Heart right ventricle (tissue), 16 donors: ENCODE data around the gene LTBP2. TPM values are rescaled to one million over a fixed set of nuclear protein-coding genes. Genes with fewer than 3 reads are reported as not detected.
A peak's percentile ranks its signal among the peaks of the same experiment; 100 is the strongest.

Experiments
- ATAC-seq, 8 donors: fragments of 200-7000 bp; cut with Tn5 transposase; one replicate each; pipeline ENCODE4 v1.9.1; 2020; ENCODE audit warnings: mild to moderate bottlenecking in 8 of 8, moderate library complexity in 8 of 8, moderate number of reproducible peaks in 1 of 8
- DNase-seq, 2 donors: peaks; one replicate each; pipeline ENCODE4 v3.0.0-alpha.2; 2020
- H3K27ac ChIP-seq, 10 donors: fragments of 200-600 bp; sonication (generic) in 2 of 10; one replicate each; pipeline versions ENCODE4 v1.5.0 to v1.8.0; 2020 to 2022; ENCODE audit warnings: mild to moderate bottlenecking in 3 of 10
- H3K27me3 ChIP-seq, 7 donors: fragments of 200-600 bp; one replicate each; pipeline ENCODE4 v1.8.0; 2021 to 2022; ENCODE audit warnings: mild to moderate bottlenecking in 2 of 7
- H3K36me3 ChIP-seq, 9 donors: fragments of 200-600 bp; sonication (generic) in 1 of 9; one replicate each; pipeline versions ENCODE4 v1.5.0 to v1.8.0; 2020 to 2022; ENCODE audit warnings: mild to moderate bottlenecking in 2 of 9
- H3K4me1 ChIP-seq, 9 donors: fragments of 200-600 bp; sonication (generic) in 1 of 9; one replicate each; pipeline versions ENCODE4 v1.5.0 to v1.8.0; 2020 to 2022; ENCODE audit warnings: mild to moderate bottlenecking in 4 of 9
- H3K4me3 ChIP-seq, 10 donors: fragments of 200-600 bp; sonication (generic) in 2 of 10; one replicate each; pipeline versions ENCODE4 v1.5.0 to v1.8.0; 2020 to 2022; ENCODE audit warnings: mild to moderate bottlenecking in 7 of 10, moderate library complexity in 2 of 10
- H3K9me3 ChIP-seq, 11 donors: fragments of 200-600 bp in 10 of 11; sonication (generic) in 2 of 11; one replicate each; pipeline versions ENCODE4 v1.5.0 to v1.8.0; 2013 to 2022; ENCODE audit warnings: mild to moderate bottlenecking in 2 of 11, control low read depth in 1 of 11, moderate library complexity in 1 of 11
- WGBS, 2 donors: extraction: QIAGEN DNeasy Blood & Tissue Kit; methylation state at CpG; one replicate each; pipeline ENCODE4 v1.1.7; 2013; ENCODE audit warnings: inconsistent platforms in 1 of 2; 5-methylcytosine and 5-hydroxymethylcytosine counted together
- intact Hi-C, 10 donors: fragments of 100-400 bp; cut with DNase I; formaldehyde crosslinking; loops; one replicate each; pipeline versions ENCODE4 v1.11.1 to v1.14.2; 2022
- polyA plus RNA-seq, 2 donors: library from polyadenylated mRNA; stranded (reverse); fragments of 200-250 nt; gene quantifications; one replicate each; pipeline ENCODE4 v1.2.3, GENCODE V29; 2013
- total RNA-seq, 10 donors: library from RNA; stranded (reverse); fragmentation: NEBNext Ultra II Directional in 3 of 10; extraction: Animal tissue kit (Norgen Biotek cat#: 25700) in 3 of 10; gene quantifications; one replicate each; pipeline versions ENCODE4 v1.2.1 to v1.2.4, GENCODE V29; 2021 to 2023
- TF ChIP-seq, protein P1 (sequence below), 9 donors: fragments of 200-600 bp; sonication (generic) in 2 of 9; IDR thresholded peaks; one replicate each; pipeline versions ENCODE4 v1.5.0 to v1.8.0; 2021 to 2022; ENCODE audit warnings: antibody characterized with exemption in 9 of 9, mild to moderate bottlenecking in 5 of 9, moderate library complexity in 1 of 9
- donor health status: Arrhythmogenic right ventricular cardiomyopathy.
- donor health status: ischemic (EF 13 %, LVEDD 7.1; RV severe dilation, severe dysfunction).
- donor health status: healthy with polysubstance abuse.
- donor health status: DM: no; HTN: yes; CAD: no.
- donor health status: DM: no; HTN: no; CAD: no.
- donor health status: ischemic (EF 25% LVEDD 6.9; RV normal size, moderate dysfunction).
- donor health status: ischemic (EF 25% LVEDD 5.7; RV mildly dilated, moderate dysfunction).
- donor health status: healthy.
- donor health status: DM: yes; HTN: yes; CAD: no.
- donor health status: Ischemic cardiomyopathy.
- donor health status: ischemic (EF 35%, LVEDD 5.7; RV mildly dilated, moderate dysfunction).
- donor health status: nonischemic (EF 11% LVEDD 7.7; RV severe dilation, severe dysfunction).
- donor health status: DM: yes; HTN: yes; CAD: no.
- donor health status: PGD.
- donor health status: ischemic (EF 29% LVEDD 5.4; RV normal size, mild dysfunction).
- donor health status: nonischemic (EF 23%, LVEDD 6.1; RV moderate dilation, normal function).

LTBP2 gene
- total and polyA plus RNA-seq, 12 donors = 3.5 to 50.3 (median 17.3) TPM

DNA sequence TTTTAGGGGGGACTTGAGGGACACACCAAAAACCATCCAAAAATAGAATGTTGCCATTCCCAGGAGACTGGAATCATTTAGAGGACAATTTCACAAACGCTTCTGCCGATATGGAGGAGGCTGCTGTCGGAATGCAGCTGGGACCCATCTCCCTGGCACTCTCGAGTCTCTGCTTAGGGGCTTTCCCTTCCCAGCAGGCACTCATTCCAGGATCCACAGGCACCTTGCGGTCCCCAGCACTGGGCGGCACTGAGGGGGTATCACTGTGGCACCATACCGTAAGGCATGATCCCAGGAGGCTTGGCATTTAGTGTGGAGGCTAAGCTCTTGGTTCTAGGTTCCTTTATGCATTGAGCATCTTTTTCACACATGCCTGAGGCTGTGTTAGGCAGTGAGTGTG lies 36.6 kb upstream of the LTBP2 start:
- H3K9me3 ChIP-seq = no peaks in the 10 kb centered on the region
- DNase-seq (no peak), ATAC-seq (no peak)
- TF ChIP-seq, protein P1, sequence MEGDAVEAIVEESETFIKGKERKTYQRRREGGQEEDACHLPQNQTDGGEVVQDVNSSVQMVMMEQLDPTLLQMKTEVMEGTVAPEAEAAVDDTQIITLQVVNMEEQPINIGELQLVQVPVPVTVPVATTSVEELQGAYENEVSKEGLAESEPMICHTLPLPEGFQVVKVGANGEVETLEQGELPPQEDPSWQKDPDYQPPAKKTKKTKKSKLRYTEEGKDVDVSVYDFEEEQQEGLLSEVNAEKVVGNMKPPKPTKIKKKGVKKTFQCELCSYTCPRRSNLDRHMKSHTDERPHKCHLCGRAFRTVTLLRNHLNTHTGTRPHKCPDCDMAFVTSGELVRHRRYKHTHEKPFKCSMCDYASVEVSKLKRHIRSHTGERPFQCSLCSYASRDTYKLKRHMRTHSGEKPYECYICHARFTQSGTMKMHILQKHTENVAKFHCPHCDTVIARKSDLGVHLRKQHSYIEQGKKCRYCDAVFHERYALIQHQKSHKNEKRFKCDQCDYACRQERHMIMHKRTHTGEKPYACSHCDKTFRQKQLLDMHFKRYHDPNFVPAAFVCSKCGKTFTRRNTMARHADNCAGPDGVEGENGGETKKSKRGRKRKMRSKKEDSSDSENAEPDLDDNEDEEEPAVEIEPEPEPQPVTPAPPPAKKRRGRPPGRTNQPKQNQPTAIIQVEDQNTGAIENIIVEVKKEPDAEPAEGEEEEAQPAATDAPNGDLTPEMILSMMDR (IDR thresholded peaks at IDR 0.05) = no peak
- H3K36me3 ChIP-seq = peaks cover 0 to 16% (median 0%) of the 10 kb centered on the region in 9 donors
- no peak overlapping the region for H3K4me3 ChIP-seq
- intact Hi-C loops = no loop called here
- 61 to 65% methylated on average over 7 of the region's 7 CpGs for WGBS, 2 donors
- peaks cover 0 to 47% (median 14%) of the 10 kb centered on the region in 9 donors for H3K4me1 ChIP-seq
- H3K27ac ChIP-seq = no peak overlapping the region
- peaks cover 0 to 3% (median 0%) of the 10 kb centered on the region in 7 donors for H3K27me3 ChIP-seq

DNA sequence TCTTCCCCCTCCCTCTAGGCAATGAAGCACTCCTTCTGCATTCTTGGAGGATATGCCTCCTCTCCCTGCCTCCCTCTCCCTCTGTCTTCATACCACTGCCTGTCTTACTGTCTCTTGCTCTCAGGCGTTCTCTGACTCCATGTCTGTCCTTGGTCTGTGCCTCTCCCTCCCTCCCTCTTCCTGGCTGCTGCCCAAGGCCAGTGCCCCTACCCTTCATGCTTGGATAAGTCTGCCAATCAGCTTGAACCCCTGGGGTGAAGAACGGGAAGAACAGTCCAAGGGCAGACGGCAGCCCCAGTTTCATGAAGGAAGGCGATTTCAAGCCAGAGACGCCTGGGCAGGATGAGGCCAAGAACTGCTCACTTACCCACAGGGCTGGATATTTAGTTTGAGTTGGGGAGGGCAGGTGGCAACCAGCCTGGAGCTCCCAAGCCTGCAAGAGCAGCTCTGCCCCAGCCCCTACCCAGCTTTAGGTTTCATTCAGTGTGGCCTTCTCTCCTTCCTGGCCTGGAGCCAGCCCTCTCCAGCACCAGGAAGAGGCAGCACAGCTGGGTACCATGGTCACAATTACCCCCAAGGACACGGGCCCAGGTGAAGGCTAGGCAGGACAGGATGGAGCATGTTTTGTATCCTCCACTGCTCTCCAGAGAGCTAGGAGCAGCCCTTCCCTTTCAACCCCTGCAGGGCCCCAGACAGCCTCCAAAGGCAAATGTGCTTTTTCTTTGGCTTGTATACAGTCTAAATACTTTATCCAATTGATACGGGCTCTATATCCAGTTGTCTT lies 35.8 kb upstream of the LTBP2 start:
- WGBS, 2 donors = 32 to 37% methylated on average over 7 of the region's 7 CpGs
- Histone ChIP-seq H3K27me3 (peaks cover 0 to 4% (median 0%) of the 10 kb centered on the region in 7 donors), H3K4me1 (peaks cover 0 to 47% (median 14%) of the 10 kb centered on the region in 9 donors), H3K36me3 (peaks cover 0 to 9% (median 0%) of the 10 kb centered on the region in 9 donors), H3K4me3 (no peak overlapping the region), H3K27ac (peak overlapping the region in 2 of 10 donors; percentile 22 to 25), H3K9me3 (no peaks in the 10 kb centered on the region)
- intact Hi-C loops = no loop called here
- ATAC-seq = peak in 5 of 8 donors; percentile 9 to 49 (median 14)
- TF ChIP-seq, protein P1 (IDR thresholded peaks at IDR 0.05) = no peak
- no peak for DNase-seq

DNA sequence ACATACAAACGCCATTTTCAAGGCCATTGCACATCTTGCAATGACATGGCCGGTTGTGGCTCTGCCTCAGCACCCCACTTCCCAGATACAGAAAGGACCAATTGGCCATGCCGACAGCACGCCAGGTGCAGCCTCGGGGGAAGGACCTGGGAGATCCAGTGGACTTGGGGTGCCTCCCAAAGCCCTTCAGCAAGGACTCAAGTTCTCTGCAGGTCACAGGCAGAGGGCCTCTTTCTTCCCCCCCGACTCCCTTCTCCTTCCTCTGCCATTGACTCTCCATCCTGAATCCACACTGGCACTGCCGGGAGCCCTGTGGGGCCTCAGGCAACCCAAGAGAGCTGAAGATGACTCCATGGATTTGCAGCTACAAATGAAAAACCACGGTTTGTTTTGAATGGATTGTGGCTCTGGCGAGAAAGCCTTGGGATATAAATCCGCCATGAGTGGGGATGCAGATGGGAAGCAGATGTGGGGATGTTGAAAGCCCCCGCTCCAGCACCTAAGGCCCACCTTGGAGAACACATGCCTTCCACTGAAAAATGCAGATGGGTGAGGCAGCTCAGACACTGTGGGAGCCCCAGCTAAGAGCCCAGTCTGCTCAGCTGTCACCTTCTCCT lies 35.1 kb upstream of the LTBP2 start:
- WGBS, 2 donors = 91 to 93% methylated on average over 11 of the region's 11 CpGs
- TF ChIP-seq, protein P1 (IDR thresholded peaks at IDR 0.05) = no peak
- H3K36me3 ChIP-seq = peaks cover 0 to 2% (median 0%) of the 10 kb centered on the region in 9 donors
- H3K9me3 ChIP-seq = no peaks in the 10 kb centered on the region
- intact Hi-C loops = no loop called here
- ATAC-seq (no peak), DNase-seq (no peak)
- peaks cover 0 to 53% (median 14%) of the 10 kb centered on the region in 9 donors for H3K4me1 ChIP-seq
- no peak overlapping the region for H3K4me3 ChIP-seq
- H3K27me3 ChIP-seq = peaks cover 0 to 4% (median 0%) of the 10 kb centered on the region in 7 donors
- H3K27ac ChIP-seq = no peak overlapping the region

DNA sequence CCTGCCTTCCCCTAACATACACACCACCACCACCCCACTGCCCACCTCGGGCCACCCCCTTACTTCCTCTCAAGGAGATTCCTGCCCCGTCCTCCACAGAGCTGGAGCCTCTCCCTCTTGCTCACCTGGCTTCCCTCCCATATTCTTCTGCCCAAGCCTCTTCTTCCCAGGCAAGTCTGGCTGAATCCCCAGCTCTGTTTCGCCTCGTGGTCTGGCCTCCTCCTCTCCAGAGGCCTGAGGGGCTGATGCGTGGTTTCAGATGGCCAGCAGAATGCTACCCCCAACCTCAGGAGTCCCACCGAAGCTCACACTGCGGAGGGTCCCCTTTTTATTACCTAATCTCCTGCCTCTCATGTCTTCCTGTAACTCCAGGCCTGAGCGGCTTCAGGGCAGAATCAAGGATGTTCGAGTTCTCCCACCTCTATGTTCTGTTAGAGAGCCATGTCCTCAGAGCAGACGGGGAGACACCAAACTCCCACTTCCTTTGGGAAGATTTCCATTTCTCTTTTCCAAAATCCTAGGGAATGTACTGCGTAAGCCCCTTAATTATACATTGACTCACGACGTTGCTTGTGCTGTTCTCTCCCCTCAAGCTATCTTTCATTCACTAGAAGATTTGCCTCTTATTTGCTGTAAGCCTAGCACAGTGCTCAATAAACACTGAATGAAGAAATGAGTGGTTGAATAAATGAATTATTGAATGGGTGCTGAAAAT lies 33.9 kb upstream of the LTBP2 start:
- TF ChIP-seq, protein P1 (IDR thresholded peaks at IDR 0.05) = no peak
- Histone ChIP-seq H3K9me3 (no peaks in the 10 kb centered on the region), H3K4me1 (peaks cover 0 to 53% (median 14%) of the 10 kb centered on the region in 9 donors), H3K36me3 (no peaks in the 10 kb centered on the region), H3K27ac (peak overlapping the region in 5 of 10 donors; percentile 43 to 65 (median 61)), H3K27me3 (peaks cover 0 to 4% (median 0%) of the 10 kb centered on the region in 7 donors), H3K4me3 (no peak overlapping the region)
- ATAC-seq = peak in 3 of 8 donors; percentile 4 to 49 (median 14)
- DNase-seq = no peak
- intact Hi-C loops = no loop called here
- WGBS, 2 donors = 68 to 71% methylated on average over 13 of the region's 13 CpGs
